ENCODE measurements around the gene EXOC2.

DNA sequence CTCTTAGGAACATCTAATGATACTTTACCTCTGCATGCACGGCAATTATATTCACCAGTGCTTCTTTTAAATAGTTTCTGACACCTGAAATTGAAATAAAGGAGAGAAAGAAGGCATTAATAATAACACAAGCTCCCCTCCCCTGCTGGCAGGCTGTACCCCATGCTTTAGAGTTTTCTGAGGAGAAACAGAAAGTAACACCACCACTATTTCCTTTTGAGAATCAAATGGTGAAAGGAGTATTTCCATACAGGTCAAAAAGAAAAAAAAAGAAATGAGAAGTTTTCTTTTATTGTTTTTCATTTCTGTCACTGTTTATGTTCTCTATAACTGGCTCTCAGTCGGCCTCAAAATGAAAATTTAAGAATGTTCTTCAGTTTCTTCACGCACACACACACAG, 193.3 kb downstream of the EXOC2 start:
- no peak for TF ChIP-seq POLR2A (IDR thresholded peaks at IDR 0.05)
- TF ChIP-seq CTCF (IDR thresholded peaks at IDR 0.05), result no peak
